CD4-positive, alpha-beta T cell treated with Interleukin-17A for 1 hour (primary cell): ENCODE results near the gene CASS4.

Experiments used
- DNase-seq: peaks from one replicate; pipeline ENCODE4 v3.0.0-alpha.2; 2020

CASS4 gene

DNA sequence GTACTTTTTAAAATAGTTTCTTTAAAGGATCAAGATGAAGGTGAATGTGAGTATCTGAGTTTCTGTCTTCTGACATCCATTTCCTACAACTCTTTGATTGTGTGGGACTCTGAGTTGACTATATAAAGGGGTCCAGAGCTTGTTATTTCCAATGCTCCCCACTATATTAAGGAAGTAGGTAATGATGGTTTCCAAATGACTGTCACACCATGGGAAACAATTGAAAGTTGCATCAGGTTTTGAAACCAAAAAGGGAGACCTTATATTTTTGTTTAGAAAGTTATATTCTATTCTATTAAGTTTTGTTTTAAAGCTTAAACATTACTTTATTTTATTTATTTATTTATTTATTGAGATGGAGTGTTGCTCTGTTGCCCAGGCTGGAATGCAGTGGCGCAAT, 11.2 kb downstream of the CASS4 start:
- no peak for DNase-seq

- no peak for DNase-seq
These were observed 11.8 kb downstream of the CASS4 start for GRCh38 chr20:56423886-56424285.

DNA sequence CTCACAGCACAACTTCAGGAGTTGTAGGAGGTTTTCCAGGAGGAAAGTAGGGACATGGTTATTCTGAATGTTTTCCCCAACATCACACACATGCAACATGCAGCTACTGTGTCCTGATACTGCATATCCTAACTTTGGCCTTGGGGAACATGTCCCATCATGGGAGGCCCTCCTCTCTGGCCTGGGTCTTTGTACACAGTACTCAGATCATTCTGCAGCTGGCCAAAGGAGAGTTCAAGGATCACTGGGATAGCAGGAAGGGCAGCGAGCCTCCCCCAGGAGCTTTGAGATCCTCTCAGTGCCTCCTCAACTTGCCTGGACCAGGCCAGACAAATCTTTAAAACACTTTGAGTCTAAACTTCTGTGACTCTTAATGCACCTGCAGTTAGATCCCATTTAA, 12.9 kb downstream of the CASS4 start:
- no peak for DNase-seq

DNA sequence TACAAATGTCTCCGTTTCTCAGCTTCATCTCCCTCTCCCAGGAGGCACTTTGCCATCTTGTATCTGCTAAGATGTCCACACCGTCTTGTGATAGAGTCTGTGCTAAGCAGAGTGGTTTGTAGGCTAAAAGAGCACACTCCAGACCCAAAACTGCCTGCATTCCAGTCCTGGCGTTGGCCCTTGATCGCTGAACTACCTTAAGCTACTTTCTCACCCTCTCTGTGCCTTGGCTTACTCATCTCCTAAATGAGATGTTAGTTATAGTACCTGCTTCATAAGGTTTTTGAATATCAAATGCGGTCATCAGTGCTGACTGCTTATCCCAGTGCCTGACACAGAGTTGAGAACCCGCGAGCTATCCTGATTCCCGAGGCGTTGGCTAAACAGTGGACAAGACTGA, 14.0 kb downstream of the CASS4 start:
- no peak for DNase-seq

DNA sequence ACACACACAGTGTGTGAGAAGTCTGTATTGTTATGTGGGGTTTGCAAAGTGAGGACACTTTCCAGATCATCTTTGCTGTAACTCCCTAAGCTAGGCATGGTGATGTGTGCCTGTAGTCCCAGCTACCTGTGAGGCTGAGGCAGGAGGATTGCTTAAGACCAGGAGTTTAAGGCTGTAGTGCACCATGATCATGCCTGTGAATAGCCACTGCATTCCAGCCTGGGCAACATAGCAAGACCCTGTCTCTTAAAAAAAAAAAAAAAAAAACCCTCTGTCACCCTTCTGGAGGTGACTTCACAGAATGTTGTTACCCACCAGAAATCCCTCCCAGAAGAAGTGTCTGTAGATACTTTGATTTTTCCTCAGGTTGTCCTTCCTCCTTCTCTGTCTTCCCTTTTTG, 14.9 kb downstream of the CASS4 start:
- DNase-seq, result no peak

- no peak for DNase-seq
These were observed 15.7 kb downstream of the CASS4 start for GRCh38 chr20:56427797-56428196.

- DNase-seq, result no peak
These were observed 16.4 kb downstream of the CASS4 start for GRCh38 chr20:56428410-56428809.

DNA sequence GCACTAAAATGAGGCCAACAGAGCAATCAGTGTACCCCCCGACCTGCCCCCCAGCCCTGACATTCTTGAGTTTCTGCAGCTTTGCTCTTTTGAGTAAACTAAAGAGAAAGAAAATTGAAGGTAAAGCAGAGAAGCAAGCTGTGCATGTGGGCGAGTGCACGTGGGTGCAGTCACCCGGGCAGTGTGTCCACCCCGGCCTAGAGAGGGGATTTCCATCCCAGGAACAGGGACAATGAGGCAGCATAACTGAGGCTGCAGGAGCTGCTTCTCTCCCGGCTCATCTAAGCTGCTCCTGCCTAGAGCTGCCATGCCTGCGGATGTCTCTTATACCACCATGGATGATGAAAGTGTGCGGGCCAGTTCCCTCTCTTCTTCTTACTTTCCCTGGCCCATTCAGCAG, 16.8 kb downstream of the CASS4 start:
- no peak for DNase-seq

GRCh38 chr20:56429502-56429901, 17.4 kb downstream of the CASS4 start:
- no peak for DNase-seq

DNA sequence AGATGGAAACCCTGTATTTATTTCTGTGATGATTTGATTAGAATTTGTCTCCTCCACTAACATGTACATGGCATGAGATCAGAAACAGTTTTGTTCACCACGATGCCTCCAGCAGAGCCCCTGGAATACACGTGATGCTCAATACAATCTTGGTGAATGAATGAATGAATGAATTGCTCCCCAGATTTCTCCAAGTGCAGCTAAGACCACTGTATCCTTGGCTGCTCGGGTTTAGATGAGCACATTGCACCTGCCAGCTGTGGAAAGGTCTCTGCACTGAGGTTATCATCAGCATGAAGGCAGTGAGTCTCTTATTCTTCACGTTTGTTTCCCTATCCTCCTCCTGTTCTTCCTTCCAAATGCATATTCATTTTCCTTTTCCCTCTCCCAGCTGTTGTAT, 17.9 kb downstream of the CASS4 start:
- DNase-seq, result no peak

DNA sequence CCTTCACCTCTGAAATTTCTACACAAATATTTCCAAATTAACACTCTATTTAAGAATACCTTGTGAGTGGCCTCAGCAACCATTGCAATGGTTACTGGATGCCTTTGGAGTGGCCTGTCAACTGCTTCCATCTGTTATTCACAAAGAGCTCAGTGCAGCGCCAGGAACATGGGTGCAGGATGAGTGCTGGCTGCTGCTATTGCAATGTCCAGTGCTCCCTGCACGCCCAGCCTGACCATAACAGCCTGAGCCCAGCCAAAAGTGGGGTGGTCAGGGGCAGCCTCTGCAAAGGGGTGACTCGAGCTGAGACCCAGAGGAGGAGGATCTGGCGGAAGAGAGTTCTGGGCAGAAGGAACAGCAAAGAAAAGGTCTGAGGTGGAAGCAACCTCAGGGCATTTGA, 18.4 kb downstream of the CASS4 start:
- DNase-seq, result no peak

- DNase-seq, result no peak
These were observed 18.9 kb downstream of the CASS4 start for GRCh38 chr20:56430957-56431356.

DNA sequence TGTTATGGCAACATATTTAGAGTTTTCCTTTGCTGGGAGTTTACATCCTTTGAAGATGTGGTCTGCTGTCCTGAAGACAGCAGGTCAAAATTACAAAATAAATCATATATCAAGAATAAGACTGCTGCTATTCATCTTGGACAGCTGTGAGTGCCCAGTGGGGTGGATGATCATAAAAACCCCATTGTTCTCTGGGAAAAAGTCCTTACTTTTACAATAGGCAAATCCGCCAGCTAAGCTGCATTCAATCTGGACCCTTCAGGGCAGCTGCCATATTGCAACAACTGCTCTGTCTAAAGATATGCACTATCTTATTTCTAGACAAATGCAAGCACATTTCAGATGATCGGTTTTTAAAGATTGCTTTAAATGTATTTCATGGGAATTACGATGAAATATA, 19.4 kb downstream of the CASS4 start:
- no peak for DNase-seq

DNA sequence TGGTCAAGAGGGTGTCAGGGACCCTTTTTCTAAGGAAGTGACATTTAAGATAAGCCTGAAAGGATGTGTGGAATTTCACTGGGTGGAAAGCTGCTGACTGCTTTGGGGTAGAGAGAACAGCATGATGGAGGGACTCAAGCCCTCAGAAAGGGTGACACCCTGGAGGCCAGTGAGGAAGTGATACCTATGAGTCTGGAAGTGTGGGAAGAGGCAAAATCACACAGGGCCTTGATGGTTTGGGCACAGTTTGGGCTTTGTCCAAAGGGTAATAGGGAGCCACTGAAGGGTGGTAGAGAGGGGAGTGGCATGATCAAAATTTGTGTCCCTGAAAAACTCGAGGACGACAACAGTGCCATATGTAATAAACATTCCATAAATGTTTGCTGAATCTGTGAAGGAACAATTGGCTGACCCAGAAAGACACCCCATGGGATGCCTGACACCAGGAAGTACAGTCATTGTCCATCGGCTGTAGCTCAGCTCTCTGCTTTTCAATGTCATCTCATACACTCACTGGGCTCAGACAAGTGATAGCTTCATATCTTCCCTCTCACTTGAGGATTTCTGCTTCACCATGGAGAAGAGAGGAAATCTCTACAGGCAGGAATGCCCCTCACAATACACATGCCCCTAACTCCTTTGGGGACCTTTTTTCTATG, 21.3 kb downstream of the CASS4 start:
- DNase-seq, result no peak

DNA sequence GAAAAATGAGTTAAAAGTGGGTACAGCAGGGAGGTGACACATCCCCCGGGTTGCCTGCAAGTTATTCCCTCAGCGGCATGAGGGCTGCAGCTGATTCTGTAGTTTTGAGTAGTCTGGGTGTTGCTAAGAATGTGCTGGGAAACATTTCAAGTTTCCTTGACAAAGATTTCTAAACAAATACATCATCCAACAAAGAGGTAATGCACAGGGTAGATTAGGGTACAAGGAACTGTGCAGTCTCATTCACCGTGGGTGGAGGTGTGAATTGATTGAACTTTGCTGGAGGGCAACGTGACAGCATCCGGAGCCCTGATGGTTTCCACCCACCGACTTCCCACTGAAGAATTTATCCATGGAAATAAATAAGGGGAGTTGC, 21.8 kb downstream of the CASS4 start:
- peak; percentile 44 for DNase-seq

GRCh38 chr20:56437196-56437960, 25.3 kb downstream of the CASS4 start:
- no peak for DNase-seq

- DNase-seq, result no peak
These were observed 26.2 kb downstream of the CASS4 start for GRCh38 chr20:56438284-56438683.

DNA sequence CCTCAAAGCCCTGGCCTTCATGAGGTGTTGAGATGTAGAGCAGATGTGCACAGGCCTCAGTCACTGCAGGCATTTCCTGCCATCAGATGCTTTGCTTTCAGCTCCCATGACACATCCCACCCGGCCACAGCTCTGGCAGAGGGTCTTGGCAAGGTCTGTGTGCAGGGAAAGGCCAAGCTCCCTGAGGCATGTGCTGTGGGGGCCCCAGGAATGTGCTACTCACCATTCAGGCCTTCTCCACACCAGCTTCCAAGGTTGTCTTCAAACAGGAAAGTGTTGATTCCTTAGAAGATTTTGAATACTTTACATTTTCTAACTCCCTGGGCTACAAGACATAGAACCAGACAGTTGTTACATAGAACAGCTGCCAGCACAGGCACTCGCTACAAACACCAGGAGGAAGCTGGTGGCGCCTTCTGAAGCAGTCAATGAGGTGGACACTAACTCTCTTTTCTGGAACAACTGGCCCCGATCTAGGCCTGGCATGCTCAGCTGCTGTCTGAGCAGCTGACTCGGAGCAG, 27.8 kb downstream of the CASS4 start:
- no peak for DNase-seq

GRCh38 chr20:56440346-56441007, 28.4 kb downstream of the CASS4 start:
- peak; percentile 77 for DNase-seq

DNA sequence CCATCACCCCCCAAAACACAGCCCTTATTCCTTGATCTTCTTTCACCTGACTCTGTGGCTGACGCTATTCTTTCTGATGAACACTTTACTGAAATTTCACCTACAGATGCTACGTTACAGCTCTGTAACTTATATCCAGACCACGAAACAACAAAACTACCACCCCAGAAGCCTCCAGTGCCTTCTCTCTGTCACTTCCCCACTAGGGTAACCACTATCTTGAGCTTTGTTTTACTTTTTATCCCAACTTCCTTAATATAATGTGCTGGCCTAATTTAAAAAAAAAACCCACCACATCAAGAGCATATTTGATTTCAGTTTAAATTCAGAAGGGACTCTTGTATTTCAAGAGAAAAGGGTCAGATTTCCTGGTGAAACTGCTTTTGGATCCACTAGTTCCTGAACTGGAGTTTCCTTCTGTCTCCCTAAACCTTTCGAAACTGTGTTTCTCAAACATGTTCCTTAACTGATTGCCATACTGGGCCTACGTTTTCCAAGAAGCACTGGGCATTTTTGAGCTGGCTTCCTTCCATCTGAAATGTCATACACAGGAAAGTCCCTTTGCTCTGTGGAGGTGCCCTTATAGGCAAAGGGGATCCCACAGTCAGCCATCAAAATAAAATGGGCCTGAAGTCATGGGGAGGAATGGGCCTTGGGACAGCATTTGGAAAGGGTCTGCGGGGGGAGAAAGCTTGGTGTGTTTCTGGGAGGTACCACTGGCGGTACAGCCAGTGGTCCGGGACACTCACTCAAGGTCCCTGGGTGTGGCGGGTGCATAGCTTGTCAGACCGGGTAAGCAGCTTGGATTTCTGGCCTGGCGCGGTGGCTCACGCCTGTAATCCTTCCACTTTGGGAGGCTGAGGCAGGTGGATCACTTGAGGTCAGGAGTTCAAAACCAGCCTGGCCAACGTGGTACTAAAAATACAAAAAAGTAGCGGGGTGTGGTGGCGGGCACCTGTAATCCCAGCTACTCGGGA, 30.6 kb downstream of the CASS4 start:
- no peak for DNase-seq

DNA sequence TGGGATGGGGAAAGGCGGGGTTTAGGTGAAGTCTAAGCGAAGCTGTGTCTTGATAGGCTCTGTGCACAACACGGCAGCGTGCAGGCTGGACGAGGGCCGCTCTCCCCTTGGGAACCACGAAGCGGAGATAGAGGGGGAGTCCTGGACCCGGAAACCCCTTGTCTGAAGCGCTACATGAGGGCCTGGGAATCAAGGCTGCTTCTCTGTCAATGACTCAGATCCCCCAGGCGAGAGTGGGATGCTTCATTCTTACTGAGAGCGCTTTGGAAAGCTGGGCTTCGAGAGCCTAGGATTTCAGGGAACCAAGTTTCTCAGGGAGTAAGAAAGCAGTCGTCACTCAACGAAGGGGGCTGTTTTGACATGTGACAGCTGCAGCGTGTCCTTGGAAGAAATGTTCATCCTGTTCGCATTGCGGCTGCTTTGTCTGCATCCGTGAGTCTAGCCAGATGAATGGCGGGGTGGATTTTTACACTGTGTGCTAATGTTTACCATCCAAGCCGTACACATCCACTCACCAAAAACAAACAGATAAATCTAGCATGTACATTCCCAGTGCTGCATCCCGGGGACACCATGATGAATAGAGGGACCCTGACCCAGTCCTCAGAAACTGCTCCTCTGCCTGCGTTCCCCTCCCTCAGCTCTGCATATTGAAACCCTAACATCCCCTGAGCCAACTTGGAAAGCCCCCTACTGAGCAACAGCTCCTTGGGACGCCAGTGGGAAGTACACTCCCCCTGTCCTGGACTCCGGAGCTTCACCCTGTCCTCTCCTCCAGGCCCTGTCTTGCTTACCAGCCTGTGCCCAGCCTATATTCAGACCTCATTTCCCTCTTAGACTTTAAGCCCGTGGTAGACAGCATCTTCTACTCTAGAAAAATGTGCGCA, 31.8 kb downstream of the CASS4 start:
- no peak for DNase-seq

- DNase-seq, result no peak
These were observed 33.1 kb downstream of the CASS4 start for GRCh38 chr20:56445130-56445529.
